HG03159 (cell line): Measurements from ENCODE around the gene FAM98B.
"Not testable (repeated sequence)": the region's sequence is repeated elsewhere in the genome, so short reads cannot be mapped to it uniquely, and the experiment has no call there.

Experiments
- ATAC-seq: cut with Tn5 transposase; IDR thresholded peaks from one replicate; pipeline ENCODE4 v1.9.1; 2021; ENCODE audit warnings: mild to moderate bottlenecking, moderate library complexity; ENCODE audit not compliant: unreplicated experiment

Gene FAM98B

DNA sequence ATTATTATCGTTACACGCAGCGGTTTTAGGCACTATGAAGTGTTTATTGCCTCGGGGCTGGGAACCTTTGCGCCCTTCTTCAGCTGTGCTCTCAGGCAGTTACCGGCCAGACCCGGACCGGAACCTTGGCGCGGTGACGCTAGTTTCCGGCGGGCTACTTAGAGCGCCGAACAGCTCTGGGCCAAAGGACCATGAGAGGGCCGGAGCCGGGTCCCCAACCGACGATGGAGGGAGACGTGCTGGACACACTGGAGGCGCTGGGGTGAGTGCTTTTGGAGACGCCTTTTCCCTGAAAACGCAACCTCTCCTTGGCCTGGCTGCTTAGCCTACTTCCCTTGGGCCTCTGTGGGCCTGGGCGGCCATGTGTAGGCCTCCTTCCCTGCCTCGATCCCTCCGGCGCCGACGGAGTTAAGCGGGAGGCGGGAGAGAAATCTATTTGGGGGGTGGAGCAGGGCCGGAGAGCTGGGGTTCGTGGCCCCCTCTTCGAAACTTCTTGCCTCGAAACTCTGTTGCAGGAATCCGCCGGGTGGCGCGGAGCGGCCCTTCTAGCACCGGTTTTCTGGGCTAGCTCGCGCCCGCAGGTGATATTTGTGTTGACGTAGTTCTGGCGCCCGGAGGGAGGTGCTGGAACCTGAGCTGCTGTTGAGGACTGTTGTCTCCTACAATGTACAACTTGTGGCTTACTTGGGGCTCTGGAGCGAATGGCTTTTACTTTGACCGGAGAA lies at the start of gene FAM98B:
TSS of gene FAM98B (plus strand) at position 157 of the 725 bp plus-strand sequence. CDS start at position 192, 35 bp downstream.
- peak; percentile 89 for ATAC-seq

DNA sequence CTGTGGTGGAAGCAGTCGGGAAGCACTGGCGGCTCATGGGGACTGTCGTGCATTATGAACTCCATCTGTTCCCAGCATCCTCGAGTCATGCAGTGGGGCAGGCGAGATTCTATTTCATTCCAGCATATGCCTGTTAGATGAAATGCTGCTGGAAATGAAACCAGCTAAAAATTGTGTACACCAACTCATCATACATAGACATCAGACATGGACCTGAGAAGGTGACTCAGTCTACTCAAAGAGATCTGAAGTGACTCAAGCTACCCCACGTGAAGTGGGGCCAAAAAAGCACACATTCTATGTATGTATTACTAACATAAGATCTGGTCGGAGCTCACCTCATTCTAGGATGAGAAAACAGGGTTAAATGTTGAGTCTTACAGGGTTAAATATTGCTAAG lies 47.5 kb upstream of the FAM98B start:
- no peak for ATAC-seq

DNA sequence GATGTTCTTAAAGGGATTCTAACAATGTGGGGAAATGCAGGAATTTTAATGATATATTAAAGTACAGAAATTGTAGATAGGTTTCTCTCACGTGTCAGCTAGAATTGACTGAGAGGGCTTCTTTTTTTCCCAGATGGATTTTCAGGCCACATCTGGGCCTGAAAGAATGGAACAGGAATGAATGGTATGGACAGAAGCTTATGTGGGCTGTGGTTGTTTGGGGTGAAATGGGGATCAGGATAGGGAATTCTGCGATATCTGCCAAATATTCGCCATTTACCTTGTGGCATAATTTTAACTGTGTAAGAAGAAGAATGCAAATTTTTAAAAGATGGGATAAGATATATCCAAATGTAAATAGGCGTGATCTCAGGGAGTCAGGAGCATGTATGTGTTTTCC lies 45.4 kb upstream of the FAM98B start:
- no peak for ATAC-seq

DNA sequence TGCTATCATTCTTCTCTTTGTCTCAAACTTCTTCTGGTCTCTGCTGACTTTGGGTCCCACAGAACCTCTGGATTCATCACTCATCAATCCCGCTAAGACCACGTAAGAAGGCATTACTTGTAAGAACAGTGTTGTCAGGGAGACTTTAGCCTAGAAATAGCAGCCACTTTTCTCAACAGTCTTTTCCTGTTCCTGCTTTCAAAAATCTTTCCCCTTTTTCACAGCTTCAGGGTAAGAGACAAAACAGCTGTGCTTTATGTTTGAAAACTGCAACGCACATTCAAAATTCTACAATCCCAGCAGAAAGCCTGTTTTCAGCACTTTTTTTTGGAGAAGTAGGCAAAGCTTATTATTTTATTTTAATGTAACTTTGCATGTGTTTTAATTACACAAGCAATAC lies 42.0 kb upstream of the FAM98B start:
- ATAC-seq: no peak

DNA sequence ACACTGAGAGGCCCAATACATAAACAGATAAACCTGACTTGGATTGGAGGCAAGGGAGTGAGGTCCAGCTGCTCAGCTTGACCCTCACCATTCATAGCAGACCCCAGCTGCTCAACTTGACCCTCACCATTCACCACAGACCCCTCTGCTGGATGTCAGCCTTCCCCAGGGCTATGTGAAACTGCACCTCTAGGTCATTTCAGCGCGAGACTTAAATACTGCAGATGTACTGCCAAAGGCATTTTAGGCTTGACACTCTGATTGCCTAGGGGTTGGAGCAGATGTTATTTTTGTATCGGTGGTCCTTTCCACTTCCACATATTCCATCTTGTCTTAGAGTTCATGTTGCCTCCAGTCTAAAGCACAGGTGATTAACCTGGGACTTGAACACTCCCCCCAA lies 41.5 kb upstream of the FAM98B start:
- no peak for ATAC-seq

DNA sequence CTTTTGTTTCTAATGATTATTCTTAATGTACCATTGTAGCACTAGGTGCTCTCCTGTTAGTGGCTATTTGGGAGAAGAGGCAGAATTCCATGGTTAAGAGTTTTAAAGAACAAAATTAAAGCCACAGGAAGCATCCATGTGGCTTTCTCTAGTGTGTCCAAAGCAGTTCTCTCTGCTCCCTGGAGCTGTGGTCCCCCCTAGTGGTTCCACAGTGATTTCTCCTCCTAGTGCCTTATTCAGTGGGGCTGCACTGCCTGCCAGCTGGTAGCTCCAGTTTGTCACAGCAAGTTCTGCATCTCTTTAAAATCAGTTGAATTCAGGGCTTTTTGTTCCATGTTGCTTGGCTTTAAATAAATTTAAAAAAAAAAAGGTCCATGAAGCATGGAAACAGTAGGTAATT lies 39.6 kb upstream of the FAM98B start:
- ATAC-seq: no peak

DNA sequence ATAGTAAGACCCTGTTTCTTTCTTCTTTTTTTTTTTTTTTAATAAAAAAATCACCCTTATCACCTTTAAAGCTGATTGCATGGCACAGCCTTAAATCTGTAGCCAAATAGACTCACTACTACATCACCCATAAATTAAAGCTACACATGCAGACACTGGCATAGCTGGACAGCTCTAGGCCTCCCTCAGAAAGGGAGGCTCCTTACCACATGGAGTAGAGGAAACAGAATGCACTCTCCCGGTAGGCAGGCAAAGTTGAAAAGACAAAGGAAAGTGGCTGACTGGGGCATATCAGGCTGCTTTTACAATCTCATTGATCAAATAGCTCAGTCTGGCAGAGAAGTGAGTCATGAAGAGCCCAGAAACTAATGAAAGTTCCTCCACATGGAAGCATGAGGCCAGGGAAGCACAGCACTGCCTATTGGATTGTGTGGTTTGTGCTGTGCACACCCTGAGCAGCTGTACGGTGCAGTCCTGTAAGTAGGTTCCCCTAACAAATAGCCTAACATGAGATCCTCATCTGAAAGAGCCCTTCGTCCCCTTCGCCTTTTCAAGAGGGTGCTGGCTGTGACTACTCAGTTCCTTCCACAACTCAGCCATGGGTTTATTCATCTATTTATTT lies 32.7 kb upstream of the FAM98B start:
- ATAC-seq: no peak

DNA sequence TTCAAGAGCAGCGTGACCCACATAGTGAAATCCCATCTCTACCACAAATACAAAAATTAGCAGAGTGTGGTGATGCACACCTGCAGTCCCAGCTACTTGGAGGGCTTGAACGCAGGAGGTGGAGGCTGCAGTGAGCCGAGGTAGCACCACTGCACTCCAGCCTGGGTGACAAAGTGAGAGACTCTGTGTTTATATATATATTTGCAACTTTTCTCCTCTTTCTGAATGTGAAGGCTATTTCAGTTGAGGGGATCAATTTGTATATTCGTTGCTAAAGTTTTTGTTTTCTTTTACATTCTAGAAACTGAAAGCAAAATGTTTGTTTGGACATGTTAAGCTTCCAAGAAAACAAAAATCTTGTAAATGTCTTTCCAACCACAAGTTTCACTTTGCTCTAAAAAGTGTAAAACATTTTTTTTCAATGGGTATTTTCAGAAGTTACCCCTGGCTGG lies 29.8 kb upstream of the FAM98B start:
- ATAC-seq: peak; percentile 55

DNA sequence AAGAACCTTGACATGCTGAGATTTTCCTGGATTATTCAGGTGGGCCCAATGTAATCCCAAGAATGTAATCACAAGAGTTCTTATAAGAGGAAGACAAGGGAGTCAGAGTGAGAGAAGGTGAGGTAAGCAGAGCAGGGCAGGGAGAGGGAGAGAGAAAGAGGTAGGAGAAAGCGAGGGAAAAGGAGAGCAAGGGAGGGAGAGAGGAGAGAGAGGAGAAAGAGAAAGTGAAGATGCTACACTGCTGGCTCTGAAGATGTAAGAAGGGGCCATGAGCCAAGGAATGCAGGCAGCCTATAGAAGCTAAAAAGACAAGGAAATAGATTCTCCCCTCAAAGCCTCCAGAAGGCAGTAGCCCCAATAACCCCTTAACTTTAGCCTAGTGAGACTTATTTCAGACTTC lies 28.7 kb upstream of the FAM98B start:
- no peak for ATAC-seq

DNA sequence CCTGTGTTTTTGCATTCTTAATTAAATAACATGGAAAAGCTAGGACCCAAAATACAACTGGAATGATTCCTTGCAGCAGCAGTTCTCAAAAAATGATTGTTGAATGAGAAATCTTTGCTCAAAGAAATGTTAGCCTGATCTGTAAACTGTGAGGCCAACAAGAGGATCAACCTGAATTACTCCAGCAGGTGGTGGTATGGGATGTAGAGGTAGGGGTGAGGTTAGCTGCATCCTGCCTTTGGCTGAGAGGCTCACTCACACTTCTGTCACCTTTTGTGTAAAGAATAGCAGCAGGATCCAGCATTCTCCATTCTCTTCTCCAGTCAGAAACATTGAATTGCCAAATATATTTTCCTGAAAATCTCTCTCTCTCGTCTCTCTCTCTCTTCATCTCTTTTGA lies 26.5 kb upstream of the FAM98B start:
- ATAC-seq: no peak

DNA sequence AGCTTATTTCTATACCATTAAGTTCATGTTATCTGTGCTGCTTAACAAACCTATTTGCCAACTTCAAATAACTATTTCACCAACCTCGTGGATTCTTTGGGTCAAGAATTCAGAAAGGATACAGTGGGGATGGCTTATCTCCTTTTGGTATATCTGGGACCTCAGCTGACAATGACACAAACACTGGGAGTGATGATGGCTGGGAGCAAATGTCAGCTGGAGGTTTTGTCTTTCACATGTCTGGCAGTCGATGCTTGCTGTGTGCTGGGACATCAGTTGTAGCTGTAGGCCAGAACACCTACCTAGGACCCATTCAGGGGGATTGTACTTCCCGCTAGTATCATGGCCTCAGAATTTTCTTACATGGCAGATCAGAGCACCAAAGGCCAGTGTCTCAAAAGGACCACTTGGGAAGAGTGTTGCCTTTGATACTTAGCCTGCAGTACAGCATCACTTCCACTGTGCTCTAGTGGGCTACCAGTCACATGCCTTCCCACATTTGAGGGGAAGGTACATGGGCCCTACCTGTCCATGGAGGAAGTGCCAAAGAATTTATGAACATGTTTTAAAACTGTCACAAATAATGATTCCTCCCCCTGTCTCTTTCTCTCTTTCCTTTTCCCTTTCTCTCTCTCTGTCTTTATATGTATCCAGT lies 23.7 kb upstream of the FAM98B start:
- no peak for ATAC-seq

DNA sequence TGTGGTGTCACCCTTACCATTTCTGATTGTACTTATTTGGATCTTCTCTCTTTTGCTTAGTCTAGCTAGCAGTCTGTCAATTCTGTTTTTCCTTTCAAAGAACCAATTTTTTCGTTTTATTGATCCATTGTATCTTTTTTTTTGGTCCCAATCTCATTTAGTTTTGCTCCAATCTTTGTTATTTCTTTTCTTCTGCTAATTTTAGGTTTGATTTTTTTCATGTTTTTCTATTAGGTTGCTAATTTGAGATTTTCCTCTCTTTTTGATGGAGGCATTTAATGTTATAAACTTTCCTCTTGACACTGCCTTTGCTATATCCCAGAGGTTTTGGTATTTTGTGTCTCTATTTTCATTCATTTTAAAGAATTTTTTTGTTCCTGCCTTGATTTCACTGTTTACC lies 16.9 kb upstream of the FAM98B start:
- no peak for ATAC-seq

DNA sequence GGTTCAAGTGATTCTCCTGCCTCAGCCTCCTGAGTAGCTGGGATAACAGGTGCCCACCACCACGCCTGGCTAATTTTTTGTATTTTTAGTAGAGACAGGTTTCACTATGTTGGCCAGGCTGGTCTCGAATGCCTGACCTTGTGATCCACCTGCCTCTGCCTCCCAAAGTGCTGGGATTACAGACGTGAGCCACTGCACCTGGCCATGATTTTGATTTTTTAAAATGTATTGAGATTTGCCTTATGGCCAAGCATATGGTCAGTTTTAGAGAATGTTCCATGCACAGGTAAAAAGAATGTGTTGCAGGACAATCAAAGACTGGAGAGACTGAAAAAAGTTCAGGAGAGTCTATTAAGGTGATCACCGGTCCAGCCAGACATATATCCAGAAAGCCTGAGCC lies 16.3 kb upstream of the FAM98B start:
- not testable (repeated sequence) for ATAC-seq

DNA sequence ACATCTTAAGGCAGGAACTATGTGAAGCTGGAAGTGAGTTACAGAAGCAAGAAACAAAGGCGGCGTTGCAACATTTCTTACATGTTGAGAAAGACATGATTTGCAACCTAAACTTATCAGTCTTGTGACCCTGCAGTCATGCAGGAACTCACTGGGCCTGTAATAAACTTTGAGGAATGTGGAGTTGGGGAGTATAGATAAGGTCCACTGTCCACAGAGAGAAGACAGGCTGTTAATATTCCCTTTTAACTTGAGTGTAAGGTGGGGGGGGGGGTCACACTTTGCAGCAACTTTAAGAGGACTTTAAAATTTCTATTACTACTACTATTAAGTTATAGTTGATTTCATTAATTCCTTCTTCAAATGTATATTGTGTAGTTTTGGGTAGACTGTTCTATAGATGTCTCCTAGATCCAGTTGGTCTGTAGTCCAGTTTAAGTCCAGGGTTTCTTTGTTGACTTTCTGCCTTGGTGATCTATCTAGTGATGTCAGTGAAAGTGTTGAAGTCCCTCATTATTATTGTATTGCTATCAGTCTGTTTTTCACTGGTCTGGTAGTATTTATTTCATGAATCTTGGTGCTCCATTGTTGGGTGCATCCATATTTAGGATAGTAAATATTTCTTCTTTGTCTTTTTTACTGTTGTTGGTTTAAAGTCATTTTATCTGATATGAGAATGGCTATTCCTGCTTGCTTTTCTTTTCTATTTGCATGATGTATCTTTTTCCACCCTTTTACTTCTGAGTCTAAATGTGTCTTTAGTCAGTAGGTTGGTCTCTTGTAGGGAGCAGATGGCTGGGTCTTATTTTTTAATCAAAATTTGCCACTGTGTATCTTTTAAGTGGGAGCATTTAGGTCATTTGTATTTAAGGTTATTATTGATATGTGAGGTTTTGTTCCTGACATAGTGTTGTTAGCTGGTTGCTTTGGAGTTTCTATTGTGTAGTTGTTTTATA lies 15.6 kb upstream of the FAM98B start:
- no peak for ATAC-seq

DNA sequence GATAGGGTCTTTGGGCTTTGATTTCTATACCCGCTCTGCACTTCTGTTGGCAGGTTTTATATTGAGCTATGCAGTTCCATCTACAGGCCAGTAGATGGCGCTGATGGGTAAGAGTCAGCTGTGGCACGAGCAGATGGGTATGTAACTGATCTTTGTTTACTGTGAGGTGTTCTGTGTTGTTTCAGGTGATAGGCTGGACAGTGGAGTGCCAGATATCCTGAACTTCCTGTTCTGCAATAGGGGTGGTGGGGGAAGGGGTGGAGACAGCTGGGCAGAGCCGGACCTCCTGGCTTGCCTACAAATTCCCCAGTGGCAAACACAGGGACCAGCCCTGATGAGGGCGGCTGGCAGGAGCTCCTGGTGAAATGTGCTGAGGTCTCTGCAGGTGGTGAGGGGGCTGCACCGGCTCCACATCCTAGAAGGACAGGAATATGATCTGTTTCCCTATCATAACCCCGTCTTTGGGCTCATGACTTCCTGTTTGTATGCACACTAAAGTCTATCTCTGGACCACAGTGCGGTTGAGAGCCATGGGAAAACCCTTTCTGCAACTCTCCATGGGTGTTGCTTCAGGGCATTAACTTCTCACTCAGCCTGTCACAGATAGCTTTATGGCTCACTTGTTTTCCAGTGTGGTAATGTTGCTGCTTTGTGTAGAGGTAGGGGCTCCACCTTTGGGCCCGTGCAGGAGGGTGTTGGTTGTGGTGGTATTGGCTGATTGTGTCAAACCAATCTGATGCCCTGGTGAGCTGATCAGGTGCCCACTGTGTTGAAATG lies 13.4 kb upstream of the FAM98B start:
- ATAC-seq: peak; percentile 79

DNA sequence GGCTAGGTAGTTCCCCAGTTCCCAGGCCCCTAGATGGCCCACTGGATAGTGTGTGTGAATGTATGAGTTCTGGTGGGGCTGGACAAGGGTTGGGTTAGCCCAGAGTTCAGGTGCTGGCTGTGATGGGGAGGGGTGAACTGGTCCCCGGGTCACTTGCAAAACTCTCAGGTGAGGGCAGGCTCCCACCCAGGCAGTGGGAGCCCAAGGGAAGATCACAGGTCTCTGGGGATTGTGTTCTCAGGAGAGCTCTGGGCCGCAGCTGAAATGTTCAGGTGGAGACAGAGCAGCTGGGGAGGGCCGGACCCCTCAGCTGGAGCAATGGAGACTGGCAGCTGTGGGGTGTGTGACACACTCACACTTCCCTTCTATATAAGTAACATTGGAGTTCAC lies 12.8 kb upstream of the FAM98B start:
- no peak for ATAC-seq

DNA sequence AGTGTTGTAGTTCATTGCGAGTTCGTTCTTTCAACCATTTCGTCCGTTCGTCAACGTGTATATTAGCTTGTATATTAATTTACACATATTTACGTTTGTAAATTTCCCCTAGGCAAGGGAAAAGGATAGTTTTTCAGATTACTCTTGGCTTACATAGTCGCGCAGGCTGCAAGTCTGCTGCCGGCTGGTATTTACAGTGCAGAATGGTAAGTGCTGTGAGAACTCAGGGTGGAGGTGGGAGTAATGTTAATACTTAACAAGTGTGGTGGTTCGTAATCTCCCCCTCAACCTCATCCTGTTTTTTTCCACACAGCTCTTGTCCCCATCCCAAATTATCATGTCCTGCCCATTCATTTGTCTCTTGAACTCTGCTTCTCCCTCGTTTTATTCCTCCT lies 766 bp downstream of the FAM98B start:
- ATAC-seq: no peak

DNA sequence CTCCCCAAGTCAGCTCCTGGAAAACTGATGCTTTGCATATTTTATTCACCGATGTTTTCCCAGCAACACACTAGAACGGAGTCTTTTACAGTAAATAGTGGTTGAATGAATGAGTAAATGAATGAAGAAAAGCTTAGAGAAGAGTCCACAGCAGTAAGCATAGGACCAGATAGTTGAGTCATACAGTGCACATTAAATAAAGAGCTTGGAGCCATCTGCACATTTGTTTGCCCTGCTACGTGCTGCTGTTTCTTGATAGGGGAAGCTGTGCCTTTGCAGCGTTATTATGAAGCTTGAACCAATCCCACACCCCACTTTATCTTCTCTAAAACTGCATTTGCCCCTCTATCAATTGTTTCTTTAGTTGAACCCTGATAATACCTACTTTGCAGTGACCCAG lies 1.2 kb downstream of the FAM98B start:
- no peak for ATAC-seq

DNA sequence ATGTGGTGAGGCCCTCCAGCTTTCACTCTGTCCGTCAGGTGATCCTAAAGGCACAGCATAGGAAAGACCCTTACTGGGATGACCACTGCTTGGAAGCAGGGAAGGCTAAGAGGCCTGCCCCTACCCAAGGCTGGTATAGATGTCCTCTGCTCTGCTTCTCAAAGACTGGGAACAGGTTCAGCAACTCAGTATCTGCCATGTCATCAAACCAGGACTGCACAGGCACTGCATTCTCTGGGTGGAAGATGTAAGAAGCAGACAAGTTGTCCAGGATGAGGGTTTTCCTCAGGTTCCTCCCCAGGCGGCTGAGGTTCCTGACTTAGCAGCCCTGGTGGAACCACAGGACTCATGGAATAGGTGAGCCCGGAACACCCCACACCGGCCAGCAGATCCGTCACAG lies 4.7 kb downstream of the FAM98B start:
- ATAC-seq: no peak

DNA sequence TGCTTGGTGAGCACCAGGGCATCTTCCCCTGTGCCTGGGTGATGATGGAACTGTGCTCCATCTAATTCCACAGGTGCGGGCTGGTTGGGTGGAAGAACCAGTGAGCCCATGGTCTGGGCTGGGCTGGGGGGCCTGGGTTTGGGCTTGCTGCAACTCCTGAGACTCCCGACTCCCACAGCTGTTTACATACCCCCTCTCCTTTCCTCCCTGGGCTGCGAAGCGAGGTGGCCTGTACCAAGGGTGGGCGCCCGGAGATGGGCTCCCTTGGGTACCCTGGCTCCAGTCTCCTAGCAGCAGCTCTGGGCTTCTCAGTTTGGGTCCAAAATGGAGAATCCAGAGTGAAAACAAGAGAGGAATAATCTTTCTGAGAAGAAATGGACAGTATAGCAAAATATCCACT lies 5.6 kb downstream of the FAM98B start:
- no peak for ATAC-seq
